ENCODE data around the gene UPP1. TPM values are rescaled to one million over a fixed set of nuclear protein-coding genes. Genes with fewer than 3 reads are reported as not detected.
A peak's percentile ranks its signal among the peaks of the same experiment; 100 is the strongest.
"Not testable (repeated sequence)": the region's sequence is repeated elsewhere in the genome, so short reads cannot be mapped to it uniquely, and the experiment has no call there.

Gene UPP1
- total RNA-seq, 1 donor from 2014 or later, result 68.9 TPM

DNA sequence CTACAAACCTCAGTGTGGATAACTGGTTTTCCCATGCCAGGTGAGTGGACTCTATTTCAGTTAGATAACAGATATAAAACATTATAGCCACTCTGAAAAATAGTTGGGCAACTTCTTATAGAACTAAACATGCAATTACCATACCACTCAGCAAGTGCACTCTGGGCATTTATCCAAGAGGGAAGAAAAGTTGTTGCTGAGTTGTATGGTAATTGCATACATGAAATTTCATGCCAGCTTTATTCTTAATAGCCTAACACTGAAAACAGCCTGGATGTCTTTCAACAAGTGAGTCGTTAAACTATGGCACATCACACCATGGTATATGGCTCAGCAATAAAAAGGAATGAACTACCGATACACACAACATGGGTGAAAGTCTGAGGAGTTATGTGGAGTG is 10.6 kb upstream of the UPP1 start:
- H3K9me3 ChIP-seq, result no peaks in the 10 kb centered on the region
- H3K36me3 ChIP-seq, result no peaks in the 10 kb centered on the region
- intact Hi-C loops (cut with DNase I), result no loop called here
- TF ChIP-seq, protein P1, sequence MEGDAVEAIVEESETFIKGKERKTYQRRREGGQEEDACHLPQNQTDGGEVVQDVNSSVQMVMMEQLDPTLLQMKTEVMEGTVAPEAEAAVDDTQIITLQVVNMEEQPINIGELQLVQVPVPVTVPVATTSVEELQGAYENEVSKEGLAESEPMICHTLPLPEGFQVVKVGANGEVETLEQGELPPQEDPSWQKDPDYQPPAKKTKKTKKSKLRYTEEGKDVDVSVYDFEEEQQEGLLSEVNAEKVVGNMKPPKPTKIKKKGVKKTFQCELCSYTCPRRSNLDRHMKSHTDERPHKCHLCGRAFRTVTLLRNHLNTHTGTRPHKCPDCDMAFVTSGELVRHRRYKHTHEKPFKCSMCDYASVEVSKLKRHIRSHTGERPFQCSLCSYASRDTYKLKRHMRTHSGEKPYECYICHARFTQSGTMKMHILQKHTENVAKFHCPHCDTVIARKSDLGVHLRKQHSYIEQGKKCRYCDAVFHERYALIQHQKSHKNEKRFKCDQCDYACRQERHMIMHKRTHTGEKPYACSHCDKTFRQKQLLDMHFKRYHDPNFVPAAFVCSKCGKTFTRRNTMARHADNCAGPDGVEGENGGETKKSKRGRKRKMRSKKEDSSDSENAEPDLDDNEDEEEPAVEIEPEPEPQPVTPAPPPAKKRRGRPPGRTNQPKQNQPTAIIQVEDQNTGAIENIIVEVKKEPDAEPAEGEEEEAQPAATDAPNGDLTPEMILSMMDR (IDR thresholded peaks at IDR 0.05), result no peak
- H3K4me1 ChIP-seq, result no peaks in the 10 kb centered on the region
- H3K4me3 ChIP-seq, result no peak overlapping the region
- DNase-seq (no peak), ATAC-seq (no peak)
- H3K27ac ChIP-seq, result no peak overlapping the region
- no peaks in the 10 kb centered on the region for H3K27me3 ChIP-seq

GRCh38 chr7:48082378-48082777 is 6.7 kb upstream of the UPP1 start:
- ATAC-seq; H3K36me3 ChIP-seq; H3K27me3 ChIP-seq; DNase-seq; H3K4me3 ChIP-seq; H3K9me3 ChIP-seq; intact Hi-C loops (cut with DNase I); H3K27ac ChIP-seq: not testable (repeated sequence)
- H3K4me1 ChIP-seq, result peaks cover 20% of the 10 kb centered on the region

- Histone ChIP-seq H3K27me3 (no peaks in the 10 kb centered on the region), H3K36me3 (no peaks in the 10 kb centered on the region), H3K4me3 (no peak overlapping the region), H3K27ac (no peak overlapping the region), H3K4me1 (peaks cover 29% of the 10 kb centered on the region), H3K9me3 (no peaks in the 10 kb centered on the region)
- no peak for DNase-seq
- TF ChIP-seq, protein P1 (IDR thresholded peaks at IDR 0.05), result no peak
- intact Hi-C loops (cut with DNase I), result no loop called here
- ATAC-seq, result no peak
Observed at GRCh38 chr7:48083114-48083830, 5.8 kb upstream of the UPP1 start.

DNA sequence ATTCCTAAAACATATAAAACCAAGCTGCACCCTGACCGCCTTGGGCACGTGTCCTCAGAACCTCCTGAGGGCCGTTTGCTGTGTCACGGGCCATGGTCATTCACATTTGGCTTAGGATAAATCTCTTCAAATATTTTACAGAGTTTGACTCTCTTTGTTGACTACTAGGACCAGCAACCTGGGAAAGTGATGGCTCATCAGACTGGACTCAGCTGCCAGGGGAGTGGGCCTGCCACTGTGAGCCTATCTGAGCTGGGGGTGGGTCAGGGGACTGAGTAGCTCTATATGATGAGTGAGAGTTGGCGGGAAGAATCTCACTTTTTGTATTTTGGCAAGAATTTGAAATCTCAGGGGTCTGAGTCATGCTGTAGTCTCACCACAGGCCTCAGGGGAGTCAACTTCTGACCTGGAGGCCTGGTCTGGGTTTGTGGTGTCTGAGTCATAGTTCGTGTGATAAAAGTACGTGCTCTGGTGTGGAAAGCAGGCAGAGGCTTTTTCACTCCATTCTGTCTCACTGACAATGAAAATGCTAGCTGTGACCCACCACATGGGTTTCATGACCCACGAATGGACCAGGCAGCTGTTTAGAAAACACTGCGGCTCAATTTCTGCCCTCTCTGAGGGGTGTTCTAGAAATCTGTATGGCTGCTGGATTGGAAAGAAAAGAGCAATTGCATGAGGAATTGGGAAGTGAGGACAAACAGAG is 4.2 kb upstream of the UPP1 start:
- H3K36me3 ChIP-seq, result no peaks in the 10 kb centered on the region
- no peak overlapping the region for H3K4me3 ChIP-seq
- H3K4me1 ChIP-seq, result peaks cover 30% of the 10 kb centered on the region
- peak overlapping the region; percentile 56 for H3K27ac ChIP-seq
- TF ChIP-seq, protein P1 (IDR thresholded peaks at IDR 0.05), result no peak
- H3K27me3 ChIP-seq, result no peaks in the 10 kb centered on the region
- intact Hi-C loops (cut with DNase I), result no loop called here
- no peaks in the 10 kb centered on the region for H3K9me3 ChIP-seq
- no peak for DNase-seq
- ATAC-seq, result peak; percentile 21

- H3K27ac ChIP-seq, result peak overlapping the region; percentile 56
- peaks cover 35% of the 10 kb centered on the region for H3K4me1 ChIP-seq
- DNase-seq (no peak), ATAC-seq (no peak)
- TF ChIP-seq, protein P1 (IDR thresholded peaks at IDR 0.05), result no peak
- H3K36me3 ChIP-seq, result no peaks in the 10 kb centered on the region
- H3K9me3 ChIP-seq, result no peaks in the 10 kb centered on the region
- no peaks in the 10 kb centered on the region for H3K27me3 ChIP-seq
- intact Hi-C loops (cut with DNase I), result no loop called here
- no peak overlapping the region for H3K4me3 ChIP-seq
Observed at GRCh38 chr7:48085433-48085791, 3.7 kb upstream of the UPP1 start.

DNA sequence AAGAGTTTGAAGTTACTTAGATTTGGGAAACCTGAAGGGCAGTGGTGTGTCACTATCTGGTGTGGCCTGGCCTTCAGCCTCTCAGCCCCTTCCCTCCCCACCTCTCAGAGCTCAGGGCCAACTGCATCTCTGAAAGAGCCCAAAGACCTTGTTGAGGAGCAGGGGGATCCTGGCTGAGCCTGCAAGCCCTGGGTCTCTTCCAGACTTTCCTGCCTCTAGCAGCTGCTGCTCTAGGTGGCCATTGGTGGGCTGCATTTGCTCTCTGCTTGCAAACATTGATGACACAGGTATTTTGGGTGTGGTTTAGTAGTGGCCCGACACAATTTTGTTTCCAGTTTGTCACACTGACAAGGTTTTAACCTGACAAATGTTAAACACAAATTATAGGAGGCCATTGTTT is 3.1 kb upstream of the UPP1 start:
- intact Hi-C loops (cut with DNase I), result no loop called here
- ATAC-seq, result no peak
- H3K27me3 ChIP-seq, result no peaks in the 10 kb centered on the region
- TF ChIP-seq, protein P1 (IDR thresholded peaks at IDR 0.05), result no peak
- no peak for DNase-seq
- peak overlapping the region; percentile 26 for H3K27ac ChIP-seq
- peaks cover 39% of the 10 kb centered on the region for H3K4me1 ChIP-seq
- H3K9me3 ChIP-seq, result no peaks in the 10 kb centered on the region
- no peaks in the 10 kb centered on the region for H3K36me3 ChIP-seq
- H3K4me3 ChIP-seq, result no peak overlapping the region

Measured in upper lobe of right lung (tissue), 1 donor.